ENCODE data around the gene C1orf174. TPM values are rescaled to one million over a fixed set of nuclear protein-coding genes. Genes with fewer than 3 reads are reported as not detected.

The C1orf174 gene
- total and polyA plus RNA-seq, 2 of the 13 experiments (the other 11 are each of a cell fraction or from before 2014, with no cell fraction given) = 21.6 to 31.4 TPM

- H3K79me2 ChIP-seq (ENCODE audit: insufficient read depth, low read length) = no peaks in the 10 kb centered on the region
- H3K4me2 ChIP-seq (ENCODE audit: low read depth, low read length) = no peak overlapping the region
- no TSS peak for BruUV-seq (replicated peaks)
- intact Hi-C loops (cut with micrococcal nuclease; ENCODE audit: unreplicated experiment) (no loop called here), in situ Hi-C loops (cut with HindIII; ENCODE audit: extremely low pct_ligation_motif_present, low pct_unique_long_range_greater_than_20kb) (no loop called here)
- no peak overlapping the region for H3K4me3 ChIP-seq (replicated peaks in 1 of 3; ENCODE audit: insufficient read depth in 1 of 3, low read depth in 2 of 3, low read length in 3 of 3)
- ATAC-seq (no peak), DNase-seq (ENCODE audit: low spot score) (no peak), FAIRE-seq (no peak)
- no peaks in the 10 kb centered on the region for H3K27me3 ChIP-seq (ENCODE audit: control insufficient read depth in 1 of 2, insufficient read depth in 2 of 2, low read length in 2 of 2)
- H2AFZ ChIP-seq (ENCODE audit: low read length) = no peak overlapping the region
- no peak overlapping the region for H3K27ac ChIP-seq (ENCODE audit: extremely low read length, insufficient read depth, low read length)
- WGBS (ENCODE audit: low lambda C conversion rate) = 92% methylated on average over 10 of the region's 18 CpGs
- TF ChIP-seq NBN (conservative IDR thresholded peaks at IDR 0.05) = no peak
- no peak for TF ChIP-seq MIER2 (CRISPR knock-in tag; IDR thresholded peaks at IDR 0.05)
- no peak for TF ChIP-seq MTERF4 (CRISPR knock-in tag; IDR thresholded peaks at IDR 0.05)
- no peak for TF ChIP-seq ZNF251 (CRISPR knock-in tag; IDR thresholded peaks at IDR 0.05)
- no peak for TF ChIP-seq ZNF737 (CRISPR knock-in tag; IDR thresholded peaks at IDR 0.05; ENCODE audit: borderline replicate concordance)
- no peak for TF ChIP-seq ISL2 (CRISPR knock-in tag; IDR thresholded peaks at IDR 0.05)
- TF ChIP-seq DNMT3B (CRISPR knock-in tag; conservative IDR thresholded peaks at IDR 0.05) = no peak
- no peak for TF ChIP-seq ZIK1 (CRISPR knock-in tag; IDR thresholded peaks at IDR 0.05; ENCODE audit: borderline replicate concordance, low read depth)
- TF ChIP-seq PAXIP1 (CRISPR knock-in tag; conservative IDR thresholded peaks at IDR 0.05) = no peak
- TF ChIP-seq SP2 (CRISPR knock-in tag; IDR thresholded peaks at IDR 0.05) = no peak
- no peak for TF ChIP-seq ZNF614 (CRISPR knock-in tag; IDR thresholded peaks at IDR 0.05; ENCODE audit: borderline replicate concordance)
- TF ChIP-seq, protein P1, sequence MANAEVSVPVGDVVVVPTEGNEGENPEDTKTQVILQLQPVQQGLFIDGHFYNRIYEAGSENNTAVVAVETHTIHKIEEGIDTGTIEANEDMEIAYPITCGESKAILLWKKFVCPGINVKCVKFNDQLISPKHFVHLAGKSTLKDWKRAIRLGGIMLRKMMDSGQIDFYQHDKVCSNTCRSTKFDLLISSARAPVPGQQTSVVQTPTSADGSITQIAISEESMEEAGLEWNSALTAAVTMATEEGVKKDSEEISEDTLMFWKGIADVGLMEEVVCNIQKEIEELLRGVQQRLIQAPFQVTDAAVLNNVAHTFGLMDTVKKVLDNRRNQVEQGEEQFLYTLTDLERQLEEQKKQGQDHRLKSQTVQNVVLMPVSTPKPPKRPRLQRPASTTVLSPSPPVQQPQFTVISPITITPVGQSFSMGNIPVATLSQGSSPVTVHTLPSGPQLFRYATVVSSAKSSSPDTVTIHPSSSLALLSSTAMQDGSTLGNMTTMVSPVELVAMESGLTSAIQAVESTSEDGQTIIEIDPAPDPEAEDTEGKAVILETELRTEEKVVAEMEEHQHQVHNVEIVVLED (CRISPR knock-in tag; IDR thresholded peaks at IDR 0.05; ENCODE audit: borderline replicate concordance) = no peak
- TF ChIP-seq, protein P2, sequence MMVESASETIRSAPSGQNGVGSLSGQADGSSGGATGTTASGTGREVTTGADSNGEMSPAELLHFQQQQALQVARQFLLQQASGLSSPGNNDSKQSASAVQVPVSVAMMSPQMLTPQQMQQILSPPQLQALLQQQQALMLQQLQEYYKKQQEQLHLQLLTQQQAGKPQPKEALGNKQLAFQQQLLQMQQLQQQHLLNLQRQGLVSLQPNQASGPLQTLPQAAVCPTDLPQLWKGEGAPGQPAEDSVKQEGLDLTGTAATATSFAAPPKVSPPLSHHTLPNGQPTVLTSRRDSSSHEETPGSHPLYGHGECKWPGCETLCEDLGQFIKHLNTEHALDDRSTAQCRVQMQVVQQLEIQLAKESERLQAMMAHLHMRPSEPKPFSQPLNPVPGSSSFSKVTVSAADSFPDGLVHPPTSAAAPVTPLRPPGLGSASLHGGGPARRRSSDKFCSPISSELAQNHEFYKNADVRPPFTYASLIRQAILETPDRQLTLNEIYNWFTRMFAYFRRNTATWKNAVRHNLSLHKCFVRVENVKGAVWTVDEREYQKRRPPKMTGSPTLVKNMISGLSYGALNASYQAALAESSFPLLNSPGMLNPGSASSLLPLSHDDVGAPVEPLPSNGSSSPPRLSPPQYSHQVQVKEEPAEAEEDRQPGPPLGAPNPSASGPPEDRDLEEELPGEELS (CRISPR knock-in tag; IDR thresholded peaks at IDR 0.05) = no peak
- TF ChIP-seq FOSL2 (CRISPR knock-in tag; IDR thresholded peaks at IDR 0.05) = no peak
- TF ChIP-seq FOXC1 (CRISPR knock-in tag; IDR thresholded peaks at IDR 0.05; ENCODE audit: borderline replicate concordance) = no peak
- TF ChIP-seq ZNF17 (CRISPR knock-in tag; IDR thresholded peaks at IDR 0.05) = no peak
- ChIA-PET POLR2A (no interaction called here), CTCF (ENCODE audit: low intra/inter-chr PET ratio, low total read pairs) (no interaction called here)
- peaks cover 0 to 10% of the 10 kb centered on the region in 2 experiments; a peak in 2 of 5 replicates for H3K36me3 ChIP-seq (replicated peaks in 1 of 2; ENCODE audit: control insufficient read depth in 1 of 2, insufficient read depth in 2 of 2, low read length in 2 of 2)
- H3K4me1 ChIP-seq (ENCODE audit: insufficient read depth, low read length) = peaks cover 12% of the 10 kb centered on the region
- H3K9ac ChIP-seq (ENCODE audit: insufficient read depth, low read depth, low read length) = no peak overlapping the region
- no peaks in the 10 kb centered on the region for H3K9me3 ChIP-seq (ENCODE audit: low read length)
- H4K20me1 ChIP-seq (ENCODE audit: insufficient read depth, low read length) = no peaks in the 10 kb centered on the region
Observed at GRCh38 chr1:3865606-3866160, 34.4 kb downstream of the C1orf174 start.
